NCI-H1092 treated with DMSO at 0.1 percent for 48 hours (cell line): ENCODE measurements around the gene TMEM255B.

Source experiments
- DNase-seq: peaks from one replicate; lab custom pipeline; 2025; lab: John Stamatoyannopoulos, UW

Gene TMEM255B

GRCh38 chr13:113849546-113849945, 90.5 kb downstream of the TMEM255B start:
- no peak for DNase-seq

DNA sequence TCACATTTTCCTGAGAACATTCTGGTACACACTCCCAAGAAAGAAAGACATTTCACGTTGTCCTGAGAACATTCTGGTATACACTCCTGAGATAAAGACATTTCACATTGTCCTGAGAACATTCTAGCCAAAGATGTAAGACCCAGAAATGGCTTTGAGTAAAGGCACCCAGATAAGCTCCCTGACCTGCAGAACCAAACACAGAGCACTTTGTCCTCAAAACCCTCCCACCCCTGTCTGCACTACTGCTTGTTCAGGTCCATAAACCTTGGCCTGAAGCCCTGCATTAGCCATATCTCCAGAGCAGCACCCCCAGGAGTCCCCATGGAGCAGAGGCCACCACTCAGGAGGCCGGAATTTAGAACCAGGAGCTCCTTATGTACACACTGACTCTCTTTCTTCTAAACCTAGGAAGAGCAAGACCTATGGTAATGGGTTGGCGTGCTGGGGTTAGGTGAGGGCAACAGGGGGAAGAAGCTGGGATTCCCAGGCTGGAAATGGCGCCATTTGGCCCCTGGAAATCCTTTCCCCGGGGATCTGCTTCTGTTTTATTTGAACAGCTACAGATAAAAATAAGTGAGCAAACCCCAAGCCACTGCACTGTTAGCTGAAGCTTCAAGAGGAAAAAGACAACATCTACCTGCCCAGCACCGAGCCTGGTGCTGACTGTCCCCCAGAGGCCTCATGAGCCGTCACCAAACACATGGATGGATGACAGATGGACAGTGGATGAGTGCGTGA, 91.1 kb downstream of the TMEM255B start:
- no peak for DNase-seq

DNA sequence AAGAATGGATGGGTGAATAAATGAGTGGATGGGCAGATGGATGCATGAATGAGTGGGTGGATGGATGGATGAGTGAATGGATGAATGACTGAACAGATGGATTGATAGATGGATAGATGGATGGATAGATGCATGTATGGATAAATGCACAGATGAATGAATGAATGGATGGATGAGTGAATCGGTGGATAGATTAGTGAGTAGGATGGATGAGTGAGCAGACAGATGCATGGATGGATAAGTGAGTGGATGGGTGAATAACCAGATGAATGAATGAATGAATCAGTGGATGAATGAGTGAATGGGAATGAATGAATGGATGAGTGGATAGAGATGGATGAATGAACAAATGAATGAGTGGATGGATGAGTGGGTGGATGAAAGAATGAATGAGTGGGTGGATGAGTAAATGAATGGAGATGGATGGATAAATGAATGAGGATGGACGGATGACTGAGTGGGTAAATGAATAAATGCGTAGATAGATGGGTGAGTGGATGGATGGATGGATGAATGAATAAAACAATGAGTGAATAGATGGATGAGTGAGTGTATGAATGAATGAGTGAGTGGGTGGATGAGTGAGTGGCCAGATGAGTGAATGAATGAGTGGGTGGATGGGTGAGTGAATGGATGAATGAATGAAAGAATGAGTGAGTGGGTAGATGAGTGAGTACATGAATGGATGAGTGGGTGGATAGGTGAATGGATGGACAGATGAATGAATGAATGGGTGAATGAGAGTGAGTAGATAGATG, 91.9 kb downstream of the TMEM255B start:
- no peak for DNase-seq

GRCh38 chr13:113851480-113851803, 92.4 kb downstream of the TMEM255B start:
- DNase-seq: no peak

- DNase-seq: no peak
These were observed 93.0 kb downstream of the TMEM255B start for GRCh38 chr13:113851826-113852535.

- DNase-seq: no peak
These were observed 93.8 kb downstream of the TMEM255B start for GRCh38 chr13:113852536-113853517.

GRCh38 chr13:113853518-113854237, 94.7 kb downstream of the TMEM255B start:
- DNase-seq: no peak

GRCh38 chr13:113854238-113855011, 95.4 kb downstream of the TMEM255B start:
- DNase-seq: no peak

GRCh38 chr13:113855012-113855921, 96.2 kb downstream of the TMEM255B start:
- DNase-seq: no peak

DNA sequence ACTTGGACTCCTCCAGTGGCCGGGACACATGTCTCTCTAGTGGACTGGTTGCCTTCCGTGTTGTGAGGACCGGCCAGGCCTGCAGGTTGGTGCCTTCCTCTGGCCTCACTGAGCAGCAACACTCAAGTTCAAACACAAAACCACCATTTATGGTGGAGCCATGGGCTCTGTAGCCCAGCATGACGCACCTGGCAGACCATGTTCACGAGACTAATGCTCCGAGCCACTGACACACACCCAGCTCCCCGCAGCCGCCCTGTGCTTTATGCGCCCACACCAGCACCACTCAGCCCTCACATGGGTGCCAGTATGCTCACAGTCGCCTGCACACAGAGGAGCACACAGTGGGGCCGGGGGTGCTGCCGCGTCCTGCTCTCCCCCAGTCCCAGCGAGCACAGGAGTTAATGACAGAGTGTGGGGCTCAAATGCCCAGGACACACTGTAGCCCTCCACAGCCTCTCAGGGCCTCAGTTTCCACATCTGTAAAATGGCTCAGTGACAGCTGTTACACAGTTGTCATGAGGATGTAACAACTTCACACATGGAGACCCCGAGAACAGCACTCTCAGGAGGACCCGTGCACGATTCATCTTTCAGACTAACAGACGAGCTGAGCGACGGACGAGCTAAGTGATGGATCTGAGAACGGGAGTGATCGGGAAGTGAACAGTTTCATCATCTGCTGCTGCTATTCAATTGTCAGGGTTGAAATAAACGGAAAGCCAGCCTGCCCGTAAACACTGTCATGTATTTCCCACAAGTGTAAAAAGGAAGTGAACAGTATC, 97.1 kb downstream of the TMEM255B start:
- no peak for DNase-seq

- no peak for DNase-seq
These were observed 97.7 kb downstream of the TMEM255B start for GRCh38 chr13:113856716-113857065.

- DNase-seq: no peak
These were observed 98.6 kb downstream of the TMEM255B start for GRCh38 chr13:113857531-113858195.

GRCh38 chr13:113859311-113860050, 100.5 kb downstream of the TMEM255B start:
- DNase-seq: no peak

- no peak for DNase-seq
These were observed 101.1 kb downstream of the TMEM255B start for GRCh38 chr13:113860051-113860664.

DNA sequence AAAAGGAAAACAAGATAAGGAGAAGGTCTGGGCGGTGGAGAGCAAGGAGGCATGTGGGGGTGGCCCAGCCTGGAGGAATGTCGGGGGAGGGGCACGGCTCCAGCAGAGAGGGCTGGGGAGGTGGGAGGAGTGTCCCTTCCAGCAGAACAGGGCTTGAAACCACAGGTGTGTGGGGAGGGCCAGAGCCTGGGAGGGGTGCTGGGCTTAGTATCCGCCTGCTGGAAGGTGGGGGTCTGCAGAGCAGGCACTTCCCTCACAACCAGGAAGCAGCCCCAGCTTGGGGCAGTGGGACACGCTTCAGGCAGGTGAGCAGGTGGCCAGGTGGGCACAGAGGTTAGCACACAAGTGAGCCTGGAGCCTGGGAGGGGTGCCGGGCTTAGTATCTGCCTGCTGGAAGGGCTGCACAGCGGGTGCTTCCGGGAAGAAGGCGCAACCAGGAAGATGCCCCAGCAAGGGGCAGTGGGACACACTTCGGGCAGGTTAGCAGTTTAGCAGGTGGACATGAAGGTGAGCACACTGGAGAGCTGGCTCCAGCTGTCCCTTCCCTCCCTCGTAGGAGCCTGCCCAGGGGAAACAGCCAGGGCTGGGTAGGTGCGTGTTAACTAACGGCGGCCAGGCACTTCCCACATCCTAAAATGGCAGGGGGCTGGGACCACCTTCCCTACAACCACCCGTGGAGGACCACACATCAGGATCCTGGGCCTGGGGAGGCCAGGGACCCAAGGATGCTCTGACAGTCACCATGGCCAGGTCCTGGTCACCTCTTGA, 101.8 kb downstream of the TMEM255B start:
- no peak for DNase-seq

GRCh38 chr13:113861433-113862030, 102.5 kb downstream of the TMEM255B start:
- DNase-seq: no peak
